GM18517 (cell line): Measurements from ENCODE around the gene DNAJB11.
A peak's percentile ranks its signal among the peaks of the same experiment; 100 is the strongest.
"Not testable (repeated sequence)": the region's sequence is repeated elsewhere in the genome, so short reads cannot be mapped to it uniquely, and the experiment has no call there.

Experiments used
- ATAC-seq: cut with Tn5 transposase; IDR thresholded peaks from one replicate; pipeline ENCODE4 v1.9.1; 2021; ENCODE audit warnings: mild to moderate bottlenecking, moderate library complexity; ENCODE audit not compliant: unreplicated experiment

DNAJB11 gene

DNA sequence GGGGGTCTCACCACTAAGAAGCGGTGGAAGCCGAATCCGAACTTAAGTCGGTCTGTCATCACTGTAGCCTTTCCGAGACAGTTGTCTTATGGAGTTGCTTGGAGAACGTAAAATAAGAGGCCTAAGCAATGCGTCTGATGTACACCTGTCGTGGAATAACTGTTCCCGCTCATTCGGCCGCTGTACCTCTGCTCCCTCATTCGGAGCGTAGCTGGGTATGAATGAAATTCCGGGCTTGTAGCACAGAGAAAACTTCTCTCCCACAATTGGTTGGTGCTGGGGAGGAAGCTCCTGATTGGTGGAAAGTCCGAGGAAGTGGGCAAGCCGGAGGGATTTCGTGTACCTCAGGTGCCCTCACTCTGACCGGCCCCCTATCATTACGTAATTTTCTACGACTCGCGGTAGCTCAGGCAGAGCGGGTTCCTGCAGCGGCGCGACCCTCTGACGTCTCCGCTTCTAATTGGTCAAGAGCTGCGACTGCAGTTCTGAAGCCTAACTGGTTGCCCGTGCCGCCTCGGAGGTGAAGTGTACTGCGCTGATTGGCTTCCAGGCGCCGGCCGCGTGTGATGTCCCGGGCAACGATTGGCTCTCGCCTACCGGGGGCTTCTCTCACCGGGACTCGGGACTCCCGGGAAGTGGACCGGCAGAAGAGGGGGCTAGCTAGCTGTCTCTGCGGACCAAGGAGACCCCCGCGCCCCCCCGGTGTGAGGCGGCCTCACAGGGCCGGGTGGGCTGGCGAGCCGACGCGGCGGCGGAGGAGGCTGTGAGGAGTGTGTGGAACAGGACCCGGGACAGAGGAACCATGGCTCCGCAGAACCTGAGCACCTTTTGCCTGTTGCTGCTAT is at the start of gene DNAJB11:
Gene DNAJB11, plus strand, starts transcription at position 625 of the 845 bp plus-strand sequence. Its CDS starts 178 bp downstream, at position 803.
- ATAC-seq: peak; percentile 79

DNA sequence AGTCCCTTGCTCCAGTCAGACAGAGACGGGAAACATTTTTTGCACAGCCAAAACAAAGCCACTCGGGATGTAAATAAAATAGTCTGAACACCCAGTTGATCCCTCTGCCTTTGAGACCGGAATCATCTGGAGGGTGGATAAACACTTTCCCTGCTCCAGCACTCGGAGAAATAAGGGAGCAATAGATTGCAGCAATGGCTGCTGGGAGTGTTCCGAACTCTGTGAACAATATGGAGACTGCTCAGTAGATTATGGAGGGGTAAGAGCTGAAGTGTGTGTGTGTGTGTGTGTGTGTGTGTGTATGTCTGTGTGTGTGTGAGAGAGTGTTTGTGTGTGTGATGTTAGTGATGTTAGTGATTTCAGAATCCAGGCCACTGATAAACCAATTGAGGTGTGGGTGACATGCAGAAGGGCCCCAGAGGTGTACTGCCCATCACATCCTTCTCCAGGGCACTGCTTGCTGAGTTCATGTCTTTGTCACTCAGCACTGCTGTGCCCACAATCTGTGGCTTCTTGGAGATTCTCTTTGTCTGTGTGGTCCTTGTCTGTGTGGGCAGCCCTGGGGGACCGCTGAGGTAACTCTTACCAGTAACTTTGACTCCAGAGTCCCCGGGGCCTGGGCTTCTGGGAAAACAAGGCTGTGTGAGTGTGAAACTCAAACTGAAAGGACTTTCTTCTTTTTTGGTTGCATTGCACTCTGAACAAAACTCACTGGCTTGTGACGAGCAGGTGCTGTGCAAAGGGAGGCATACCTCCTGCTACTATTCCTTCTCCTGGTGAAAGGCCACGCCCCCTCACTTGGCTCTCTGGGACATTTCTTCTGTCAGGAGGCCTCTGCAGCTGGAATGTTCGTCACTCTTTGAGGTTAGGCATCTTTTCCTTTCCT is 49.3 kb upstream of the DNAJB11 start:
- ATAC-seq: peak; percentile 63

DNA sequence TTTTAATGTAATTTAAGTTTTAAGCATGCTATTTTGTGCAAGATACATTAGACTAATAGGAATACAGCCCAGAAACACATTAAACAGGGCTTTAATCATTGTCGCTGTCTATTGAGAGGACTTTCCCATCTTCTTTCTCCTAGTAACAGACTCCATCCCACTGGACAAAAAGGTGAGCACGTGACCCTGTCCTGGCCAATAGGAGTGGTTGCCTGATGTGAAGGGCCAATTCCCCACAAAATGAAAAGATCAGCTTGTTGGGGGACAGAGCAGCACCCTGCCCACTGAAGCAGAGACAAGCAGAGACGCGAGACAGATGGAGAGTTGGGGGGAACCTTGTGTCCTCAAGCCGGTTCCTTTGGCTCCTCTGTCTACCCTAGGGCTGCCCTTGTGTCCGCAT is 47.5 kb upstream of the DNAJB11 start:
- no peak for ATAC-seq

DNA sequence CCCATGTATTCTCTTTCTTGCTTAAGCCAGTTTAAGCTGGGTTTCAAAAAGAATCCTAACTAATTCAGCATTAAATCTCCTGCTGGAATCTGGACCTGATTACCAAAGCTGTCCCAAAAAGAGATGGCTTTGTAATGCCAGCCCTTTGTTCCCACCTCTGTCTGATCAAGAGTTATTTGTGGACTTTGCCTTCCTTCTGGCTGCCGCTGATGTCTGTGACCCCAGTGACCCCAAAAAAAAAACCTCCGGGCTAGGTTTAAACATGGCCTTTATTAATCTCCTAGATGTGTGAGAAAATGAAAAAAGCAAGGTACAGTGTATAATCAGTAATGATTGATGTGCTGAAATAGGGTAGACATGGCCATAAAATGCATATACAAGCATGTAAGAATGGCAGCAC is 47.1 kb upstream of the DNAJB11 start:
- no peak for ATAC-seq

DNA sequence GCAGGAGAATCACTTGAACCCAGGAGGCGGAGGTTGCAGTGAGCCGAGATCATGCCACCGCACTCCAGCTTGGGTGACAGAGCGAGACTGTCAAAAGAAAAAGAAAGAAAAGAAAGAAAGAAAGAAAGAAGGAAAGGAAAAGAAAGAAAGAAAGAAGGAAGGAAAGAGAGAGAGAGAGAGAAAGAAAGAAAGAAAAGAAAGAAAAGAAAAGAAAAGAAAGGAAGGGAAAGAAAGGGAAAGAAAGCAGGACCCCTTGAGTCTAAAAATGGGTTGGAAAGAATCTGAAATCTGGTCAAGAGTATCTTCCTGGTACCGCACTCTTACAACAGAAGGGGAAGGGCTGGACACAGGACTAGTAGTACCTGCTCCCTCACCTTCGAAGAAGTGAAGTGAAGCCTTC is 45.9 kb upstream of the DNAJB11 start:
- no peak for ATAC-seq

DNA sequence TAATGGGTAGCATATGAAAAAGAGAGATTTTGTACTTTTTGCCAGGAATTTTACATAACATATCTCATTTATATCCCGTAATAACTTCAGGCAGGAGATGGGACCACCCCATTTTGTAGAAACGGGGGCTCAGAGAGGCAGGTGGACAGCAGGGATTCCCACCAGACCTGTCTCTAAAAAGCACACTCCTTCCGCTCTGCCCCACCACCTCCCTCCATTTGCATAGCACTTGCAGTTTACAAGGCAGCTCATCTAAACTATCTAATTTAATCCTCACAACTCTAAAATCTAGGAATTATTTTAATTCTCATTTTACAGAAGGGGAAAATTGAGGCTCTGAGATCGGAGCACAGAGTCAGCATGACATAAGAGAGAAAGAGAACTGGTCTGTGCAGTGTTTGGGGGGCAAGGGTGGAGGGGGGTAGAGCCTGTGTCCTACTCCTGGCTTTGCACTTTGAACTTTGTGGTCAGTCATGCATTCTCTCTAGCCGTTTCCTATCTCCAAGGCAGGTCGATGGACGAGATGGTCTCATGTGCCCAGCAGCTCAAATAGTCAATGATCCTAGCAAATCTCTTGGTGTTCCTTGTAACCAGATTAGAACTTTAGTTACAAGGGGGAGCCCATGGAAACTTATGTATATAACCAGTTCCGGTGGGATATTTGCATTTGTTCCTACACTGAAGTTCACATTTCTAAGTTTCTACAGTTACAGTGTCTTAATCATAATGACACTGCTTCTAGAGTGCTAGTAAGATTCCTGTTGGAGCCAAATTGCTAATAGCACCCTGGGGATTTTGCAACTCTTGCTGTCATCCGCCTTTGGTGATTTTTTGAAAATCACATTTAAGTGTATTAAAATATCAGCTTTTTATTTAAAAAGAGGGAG is 44.9 kb upstream of the DNAJB11 start:
- peak; percentile 18 for ATAC-seq

DNA sequence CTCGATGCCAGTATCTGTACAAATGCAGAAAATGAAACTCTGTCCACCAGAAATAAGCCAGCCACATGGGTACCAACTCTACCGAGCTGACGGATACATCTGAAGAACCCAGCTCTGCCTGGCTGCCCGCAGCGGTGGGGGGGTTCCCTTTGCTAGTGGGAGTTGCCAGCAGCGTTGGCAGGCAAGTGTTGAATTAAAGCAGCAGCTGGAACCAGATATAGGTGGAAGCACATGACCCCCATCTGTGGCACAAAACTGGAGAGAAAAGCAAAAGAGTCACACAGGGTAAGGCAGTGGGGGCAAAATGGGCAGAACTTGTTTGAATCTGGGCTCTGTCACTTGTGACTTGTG is 44.3 kb upstream of the DNAJB11 start:
- ATAC-seq: peak; percentile 41

DNA sequence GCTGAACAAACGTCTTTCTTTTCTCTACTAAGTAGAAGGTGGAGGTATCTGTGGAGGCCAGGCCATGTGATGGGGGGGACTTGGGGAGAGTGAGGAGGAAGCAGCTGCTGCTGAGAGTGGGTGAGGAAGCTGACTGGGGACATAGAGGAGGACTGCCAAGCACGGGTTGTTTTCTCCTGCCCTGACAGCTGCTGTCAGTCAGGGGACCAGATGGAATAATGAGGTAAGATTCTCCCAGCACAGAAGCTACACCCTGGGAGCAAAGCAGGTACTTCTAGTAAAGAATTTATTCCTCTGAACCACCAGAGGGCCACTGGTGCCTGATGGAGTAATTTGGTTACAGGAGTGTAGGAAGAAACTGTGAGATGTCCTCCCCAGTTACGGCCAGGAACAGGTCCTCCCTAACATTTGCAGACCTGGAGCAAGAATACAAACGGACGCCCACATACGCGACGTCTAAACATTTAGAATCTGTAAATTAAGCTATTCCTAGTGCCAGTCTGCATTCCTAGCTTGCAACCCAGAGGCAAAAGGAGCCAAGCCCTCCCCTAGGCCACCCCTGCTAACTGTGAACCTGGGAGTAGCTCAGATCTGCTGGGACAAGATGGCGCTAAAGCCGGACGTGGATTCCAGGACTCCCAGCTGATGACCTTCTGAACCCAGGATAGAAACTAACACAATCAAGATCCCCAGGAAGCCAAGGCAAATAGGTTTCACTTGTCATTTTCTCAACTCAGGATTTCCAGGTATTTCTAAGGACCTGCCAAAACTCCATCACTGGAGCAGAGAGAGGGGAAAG is 41.1 kb upstream of the DNAJB11 start:
- ATAC-seq: no peak

DNA sequence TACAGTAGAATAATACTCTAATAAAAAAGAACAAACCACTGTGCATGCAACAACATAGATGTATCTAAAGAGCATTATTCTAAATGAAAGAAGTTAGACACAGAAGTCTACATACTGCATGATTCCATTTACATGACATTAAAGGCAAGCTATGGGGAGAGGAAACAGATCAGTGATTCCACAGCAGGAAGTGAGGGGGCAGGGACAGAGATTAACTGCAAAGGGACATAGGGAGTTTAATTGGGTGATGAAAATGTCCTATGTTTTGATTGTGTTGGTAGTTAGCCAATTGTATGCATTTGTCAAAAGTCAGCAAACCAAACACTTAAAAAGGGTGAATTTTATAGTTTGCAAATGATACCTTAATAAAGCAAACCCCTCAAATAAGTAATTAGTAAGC is 40.1 kb upstream of the DNAJB11 start:
- no peak for ATAC-seq

DNA sequence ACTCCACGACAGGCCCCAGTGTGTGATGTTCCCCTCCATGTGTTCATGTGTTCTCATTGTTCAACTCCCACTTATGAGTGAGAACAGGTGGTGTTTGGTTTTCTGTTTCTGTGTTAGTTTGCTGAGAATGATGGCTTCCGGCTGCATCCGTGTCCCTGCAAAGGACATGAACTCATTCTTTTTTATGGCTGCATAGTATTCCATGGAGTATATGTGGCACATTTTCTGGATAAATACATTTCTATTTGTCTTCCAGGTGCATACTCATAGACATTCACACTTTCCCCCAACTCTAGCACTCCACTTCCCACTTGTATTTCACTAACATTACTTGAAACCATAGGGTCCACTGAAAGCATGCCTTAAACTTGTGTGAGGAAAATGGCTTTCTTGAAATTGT is 38.8 kb upstream of the DNAJB11 start:
- not testable (repeated sequence) for ATAC-seq

DNA sequence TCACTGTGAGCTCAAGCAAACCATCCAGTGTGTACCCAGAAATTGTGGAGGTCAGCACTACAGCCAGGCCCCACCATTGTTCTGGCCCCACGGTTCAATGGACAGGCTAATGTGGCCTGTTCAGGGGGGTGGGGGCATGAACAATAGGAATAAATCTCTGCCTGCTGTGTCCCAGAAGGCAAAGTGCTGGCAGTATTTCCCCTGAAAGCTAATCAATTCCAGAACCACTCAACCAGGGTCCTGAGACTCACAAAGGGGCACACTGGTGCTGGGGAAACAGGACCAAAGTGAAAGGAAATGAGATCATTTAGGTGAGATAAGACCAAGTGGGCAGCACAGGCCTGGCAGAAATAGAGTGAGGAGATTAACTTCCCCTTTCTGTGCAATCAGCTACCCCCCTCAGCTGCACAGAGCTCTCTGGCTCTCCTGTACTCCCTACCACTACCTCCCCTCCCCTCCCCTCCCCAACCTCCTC is 37.9 kb upstream of the DNAJB11 start:
- ATAC-seq: peak; percentile 66

DNA sequence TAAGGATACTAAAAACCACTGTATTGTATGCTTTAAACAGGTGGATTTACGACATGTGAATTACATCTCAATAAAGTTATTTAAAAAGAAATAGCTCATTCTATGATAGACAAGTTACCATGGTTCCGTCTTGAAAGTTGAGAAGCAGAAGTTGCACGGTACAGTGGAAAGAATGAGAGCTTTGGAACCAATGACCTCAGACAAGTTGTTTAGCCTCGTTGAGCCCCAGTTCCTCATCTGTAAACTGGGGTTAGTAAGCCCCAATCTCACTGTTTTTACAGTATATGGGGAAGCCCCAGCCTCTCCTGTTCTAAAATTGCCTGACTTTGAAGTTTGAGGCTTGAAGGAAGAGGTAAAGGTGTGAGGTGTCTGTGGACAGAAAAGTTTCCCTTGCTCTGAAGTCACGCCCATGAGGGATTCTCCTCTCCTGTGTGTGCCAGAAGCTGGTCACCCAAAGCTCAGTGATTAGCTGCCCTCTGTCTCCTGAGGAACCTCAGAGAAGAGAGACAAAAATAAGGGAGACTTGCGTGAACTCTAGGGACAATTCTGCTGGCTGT is 36.3 kb upstream of the DNAJB11 start:
- ATAC-seq: peak; percentile 75

DNA sequence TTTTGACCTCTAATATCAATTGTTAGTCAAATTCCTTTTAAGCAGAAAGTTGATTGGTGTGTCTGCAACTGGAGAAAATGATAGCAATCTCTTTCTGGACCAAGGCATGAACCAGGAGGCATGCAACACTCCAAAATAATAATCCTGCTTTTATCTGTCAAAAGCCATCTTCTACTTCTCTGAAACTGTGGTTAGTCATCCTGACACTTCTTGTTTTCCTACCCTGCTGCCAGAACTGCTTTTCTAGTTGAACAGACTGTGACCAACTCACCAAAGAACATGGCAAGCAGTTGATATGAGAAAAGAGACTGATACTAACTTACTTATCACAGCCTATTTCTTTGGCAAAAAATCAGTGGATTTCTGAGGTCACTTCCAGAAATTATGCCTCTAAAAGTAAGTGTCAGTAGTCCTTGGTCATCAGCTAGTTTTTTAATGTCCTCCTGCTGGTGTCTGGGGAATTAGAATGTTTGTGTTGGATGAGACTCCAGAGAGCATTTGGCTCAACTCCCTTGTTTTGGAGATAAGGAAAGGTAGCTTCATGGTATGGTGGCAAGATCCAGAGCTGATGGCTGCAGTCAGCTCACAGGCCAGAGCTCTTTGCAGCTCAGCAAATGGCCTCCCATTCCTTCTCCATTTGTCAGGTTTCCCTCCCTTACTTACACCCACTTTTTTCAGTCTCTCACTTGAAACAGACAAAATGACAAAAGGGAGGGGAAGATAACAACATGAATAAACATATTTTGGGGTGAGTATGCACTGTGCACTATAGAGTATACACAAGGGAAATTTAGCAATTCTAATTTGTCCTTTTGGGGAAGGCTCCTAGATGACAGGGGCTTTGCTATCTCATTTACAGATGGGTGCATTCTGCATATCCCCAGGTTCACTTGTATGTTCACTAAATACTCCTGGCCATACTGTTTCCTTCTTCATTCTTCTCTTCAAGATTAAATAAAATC is 33.4 kb upstream of the DNAJB11 start:
- ATAC-seq: no peak

DNA sequence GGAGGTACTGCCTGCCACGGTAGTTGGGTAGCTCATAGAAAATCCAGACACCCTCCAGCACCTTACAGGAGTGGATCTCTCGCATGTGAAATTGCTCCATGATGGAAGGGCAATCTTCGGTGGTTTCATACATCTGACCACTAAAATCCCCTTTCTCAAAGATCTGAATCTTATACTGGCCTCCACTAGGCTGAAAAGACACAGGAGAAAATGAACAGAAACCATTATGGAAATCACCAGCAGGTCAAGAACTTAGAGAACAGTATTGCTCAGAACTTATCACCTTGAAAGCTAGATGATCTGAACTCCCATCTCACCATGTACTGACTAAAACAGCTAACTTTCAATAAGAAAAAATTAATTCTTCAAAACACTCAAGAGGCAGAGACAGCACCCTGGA is 31.7 kb upstream of the DNAJB11 start:
- no peak for ATAC-seq

DNA sequence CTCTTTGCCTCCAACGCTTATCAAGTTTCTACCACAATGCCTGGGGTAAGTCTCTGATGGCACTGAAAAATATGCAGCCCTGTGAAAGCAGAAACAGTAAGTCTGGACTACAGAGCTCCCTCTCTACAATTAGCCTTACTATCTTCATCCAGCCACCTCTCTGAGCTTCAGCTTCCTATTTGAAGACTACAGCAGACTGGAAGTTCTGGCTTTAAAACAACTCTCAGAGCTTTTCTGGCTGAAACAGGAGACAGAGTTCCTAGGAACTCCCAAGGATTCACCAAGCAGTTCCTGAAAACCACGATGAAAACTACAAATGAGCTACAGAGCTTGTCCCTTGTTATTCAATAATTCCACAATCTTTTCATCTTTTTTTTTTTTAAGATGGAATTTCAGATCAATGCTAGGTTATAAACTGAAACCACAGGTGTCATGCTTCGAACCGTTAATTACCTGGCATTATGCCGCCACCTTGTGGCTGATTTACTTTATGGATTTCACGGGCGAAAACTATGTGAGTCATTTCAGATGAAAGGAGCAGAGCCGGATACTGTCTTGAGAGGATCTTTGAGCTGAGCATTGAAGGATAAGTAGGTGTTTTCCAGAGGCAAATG is 30.2 kb upstream of the DNAJB11 start:
- ATAC-seq: peak; percentile 62

DNA sequence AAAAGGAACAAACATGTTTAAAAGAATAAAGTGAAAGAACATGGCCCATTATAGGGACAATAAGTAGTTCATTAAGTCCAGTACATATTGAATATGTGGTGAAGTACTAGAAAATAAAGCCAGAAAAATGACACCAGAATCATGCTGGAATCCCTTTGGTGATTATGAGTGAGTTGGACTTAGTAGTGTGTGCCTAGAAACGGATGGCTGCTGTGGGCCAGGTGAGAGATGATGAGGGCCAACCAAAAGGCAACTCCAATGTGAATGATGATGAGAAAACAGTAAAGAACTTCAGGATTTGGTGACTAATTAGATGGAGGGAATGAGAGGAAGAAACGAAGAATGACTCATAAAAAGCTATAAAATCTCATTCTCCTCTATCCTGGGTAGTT is 29.7 kb upstream of the DNAJB11 start:
- no peak for ATAC-seq

DNA sequence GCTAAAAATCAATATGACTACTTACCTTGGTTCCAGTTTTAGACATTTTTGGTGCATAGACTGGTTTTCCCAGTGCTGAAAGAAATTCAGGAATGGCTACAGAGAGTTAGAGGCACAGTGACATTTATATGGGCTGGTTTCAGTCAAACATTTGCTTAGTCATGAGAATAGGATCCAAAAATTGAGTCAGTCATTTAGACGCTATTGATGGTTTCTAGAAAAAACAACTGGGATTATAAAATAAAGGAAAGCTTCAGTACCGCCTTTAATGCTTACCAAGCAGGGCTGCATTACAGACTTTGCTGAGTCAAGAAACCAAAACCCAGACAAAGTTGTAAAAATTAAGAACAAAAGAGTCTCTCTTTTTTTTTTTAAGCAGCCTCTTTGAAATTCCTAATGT is 26.2 kb upstream of the DNAJB11 start, which contains the start of gene CRYGS:
Gene CRYGS, minus strand, starts transcription at position 100 of the 400 bp plus-strand sequence. Its CDS starts 54 bp downstream, at position 46.
- no peak for ATAC-seq

DNA sequence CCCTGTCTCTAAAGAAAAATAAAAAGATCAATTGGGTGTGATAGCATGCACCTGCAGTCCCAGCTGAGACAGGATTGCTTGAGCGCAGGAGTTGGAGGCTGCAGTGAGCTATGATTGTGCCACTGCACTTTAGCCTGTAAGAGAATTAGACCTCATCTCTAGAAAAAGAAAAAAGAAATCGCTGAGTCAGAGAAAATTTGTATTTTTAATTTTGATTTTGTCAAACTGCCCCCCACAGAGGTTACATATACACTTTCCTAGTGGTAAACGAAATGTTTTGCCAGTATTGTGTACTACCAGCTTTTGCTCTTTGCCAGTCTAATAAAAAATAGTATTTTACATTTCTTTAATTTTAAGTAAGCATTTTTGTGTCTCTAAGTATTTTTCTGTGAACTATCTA is 21.0 kb upstream of the DNAJB11 start:
- no peak for ATAC-seq
